HUES64 (cell line): ENCODE results near the gene ZNF136.

ENCODE experiments used
- H3K27ac ChIP-seq: 2 replicates; pipeline ENCODE4 v1.7.0; 2013; ENCODE audit warnings: low read depth, low read length, inconsistent platforms
- H3K27me3 ChIP-seq: 2 replicates; pipeline ENCODE4 v1.6.1; 2013; ENCODE audit warnings: mild to moderate bottlenecking, low read length; ENCODE audit not compliant: insufficient read depth
- H3K36me3 ChIP-seq: 2 replicates; pipeline ENCODE4 v1.6.1; 2013; ENCODE audit warnings: mild to moderate bottlenecking, low read length; ENCODE audit not compliant: insufficient read depth
- H3K4me1 ChIP-seq: 2 replicates; pipeline ENCODE4 v1.6.1; 2013; ENCODE audit warnings: mild to moderate bottlenecking, low read length, moderate library complexity; ENCODE audit not compliant: insufficient read depth
- H3K4me3 ChIP-seq: 2 replicates; pipeline ENCODE4 v1.5.1; 2013; ENCODE audit warnings: mild to moderate bottlenecking, low read length, moderate library complexity
- H3K9ac ChIP-seq: 2 replicates; pipeline ENCODE4 v1.6.1; 2013; ENCODE audit warnings: mild to moderate bottlenecking, low read depth, low read length
- H3K9me3 ChIP-seq: 2 replicates; pipeline ENCODE4 v1.6.1; 2013; ENCODE audit warnings: low read depth, low read length; ENCODE audit not compliant: insufficient read depth
- WGBS: fragments of 150-250, 120-280 bp; methylation state at CpG from one replicate; pipeline ENCODE4 v1.1.7; 2013; ENCODE audit warnings: missing lambda C conversion rate; 5-methylcytosine and 5-hydroxymethylcytosine counted together

The ZNF136 gene

GRCh38 chr19:12198136-12198535 is 35.2 kb downstream of the ZNF136 start:
- Histone ChIP-seq H3K4me3 (no peak overlapping the region), H3K9me3 (peaks cover 34% of the 10 kb centered on the region), H3K9ac (no peak overlapping the region), H3K27me3 (no peaks in the 10 kb centered on the region), H3K36me3 (no peaks in the 10 kb centered on the region), H3K27ac (no peak overlapping the region), H3K4me1 (no peaks in the 10 kb centered on the region)

GRCh38 chr19:12199757-12200419 is 37.0 kb downstream of the ZNF136 start:
- Histone ChIP-seq H3K9me3 (peaks cover 34% of the 10 kb centered on the region), H3K36me3 (no peaks in the 10 kb centered on the region; the same call in 1 of the 2 replicates), H3K9ac (no peak overlapping the region), H3K4me1 (no peaks in the 10 kb centered on the region), H3K4me3 (no peak overlapping the region), H3K27me3 (no peaks in the 10 kb centered on the region), H3K27ac (no peak overlapping the region)
- 85% methylated on average over 3 of the region's 3 CpGs for WGBS

- Histone ChIP-seq H3K9ac (no peak overlapping the region), H3K4me1 (no peaks in the 10 kb centered on the region), H3K4me3 (no peak overlapping the region), H3K36me3 (no peaks in the 10 kb centered on the region; the same call in 1 of the 2 replicates), H3K27me3 (no peaks in the 10 kb centered on the region), H3K9me3 (peaks cover 45% of the 10 kb centered on the region), H3K27ac (no peak overlapping the region)
- 84% methylated on average over 4 of the region's 4 CpGs for WGBS
Observed at GRCh38 chr19:12202250-12202649, 39.4 kb downstream of the ZNF136 start.

GRCh38 chr19:12205296-12205695 is 42.4 kb downstream of the ZNF136 start:
- Histone ChIP-seq H3K4me1 (no peaks in the 10 kb centered on the region), H3K9ac (no peak overlapping the region), H3K4me3 (no peak overlapping the region), H3K9me3 (peaks cover 50% of the 10 kb centered on the region), H3K27me3 (no peaks in the 10 kb centered on the region), H3K27ac (no peak overlapping the region), H3K36me3 (peaks cover 6% of the 10 kb centered on the region; the same call in 1 of the 2 replicates)
- 93% methylated on average over 4 of the region's 4 CpGs for WGBS

GRCh38 chr19:12208221-12208620 is 45.3 kb downstream of the ZNF136 start:
- H3K9me3 ChIP-seq: peaks cover 70% of the 10 kb centered on the region
- no peak overlapping the region for H3K27ac ChIP-seq

GRCh38 chr19:12217332-12217731 is 54.4 kb downstream of the ZNF136 start:
- H3K9ac ChIP-seq: no peak overlapping the region
- no peak overlapping the region for H3K4me3 ChIP-seq
- H3K9me3 ChIP-seq: peaks cover 76% of the 10 kb centered on the region
- no peaks in the 10 kb centered on the region for H3K27me3 ChIP-seq
- no peak overlapping the region for H3K27ac ChIP-seq
- H3K4me1 ChIP-seq: no peaks in the 10 kb centered on the region
- no peaks in the 10 kb centered on the region for H3K36me3 ChIP-seq

More at GRCh38 chr19:12208221-12208620, 45.3 kb downstream of the ZNF136 start:
- Histone ChIP-seq H3K4me3 (no peak overlapping the region), H3K36me3 (peaks cover 6% of the 10 kb centered on the region; the same call in 1 of the 2 replicates), H3K4me1 (no peaks in the 10 kb centered on the region), H3K9ac (no peak overlapping the region), H3K27me3 (no peaks in the 10 kb centered on the region)
- no CpG with 5 or more reads among the region's 2 CpGs for WGBS

- no peak overlapping the region for H3K4me3 ChIP-seq
- no peak overlapping the region for H3K9ac ChIP-seq
- H3K27ac ChIP-seq: no peak overlapping the region
- WGBS: 93% methylated on average over 1 of the region's 1 CpG
- H3K9me3 ChIP-seq: peaks cover 71% of the 10 kb centered on the region
- no peaks in the 10 kb centered on the region for H3K4me1 ChIP-seq
- no peaks in the 10 kb centered on the region for H3K36me3 ChIP-seq
- no peaks in the 10 kb centered on the region for H3K27me3 ChIP-seq
Observed at GRCh38 chr19:12222980-12223630, 60.2 kb downstream of the ZNF136 start.

GRCh38 chr19:12224676-12225075 is 61.8 kb downstream of the ZNF136 start:
- WGBS: 89% methylated on average over 6 of the region's 6 CpGs
- Histone ChIP-seq H3K9me3 (peaks cover 71% of the 10 kb centered on the region), H3K27ac (no peak overlapping the region), H3K4me1 (no peaks in the 10 kb centered on the region), H3K9ac (no peak overlapping the region), H3K4me3 (no peak overlapping the region), H3K27me3 (no peaks in the 10 kb centered on the region), H3K36me3 (no peaks in the 10 kb centered on the region)

GRCh38 chr19:12229990-12230389 is 67.1 kb downstream of the ZNF136 start:
- Histone ChIP-seq H3K9me3 (peaks cover 65% of the 10 kb centered on the region), H3K9ac (no peak overlapping the region), H3K27ac (no peak overlapping the region), H3K4me3 (no peak overlapping the region), H3K4me1 (no peaks in the 10 kb centered on the region), H3K27me3 (no peaks in the 10 kb centered on the region), H3K36me3 (no peaks in the 10 kb centered on the region)
- 89% methylated on average over 3 of the region's 3 CpGs for WGBS

GRCh38 chr19:12230751-12231733 is 68.1 kb downstream of the ZNF136 start:
- Histone ChIP-seq H3K9me3 (peaks cover 63% of the 10 kb centered on the region), H3K9ac (no peak overlapping the region), H3K4me3 (no peak overlapping the region), H3K36me3 (no peaks in the 10 kb centered on the region), H3K27me3 (no peaks in the 10 kb centered on the region), H3K27ac (no peak overlapping the region), H3K4me1 (no peaks in the 10 kb centered on the region)
- WGBS: 82% methylated on average over 5 of the region's 6 CpGs

GRCh38 chr19:12232961-12233360 is 70.1 kb downstream of the ZNF136 start:
- H3K9ac ChIP-seq: no peak overlapping the region
- 94% methylated on average over 3 of the region's 3 CpGs for WGBS
- no peaks in the 10 kb centered on the region for H3K36me3 ChIP-seq
- no peaks in the 10 kb centered on the region for H3K4me1 ChIP-seq
- peaks cover 58% of the 10 kb centered on the region for H3K9me3 ChIP-seq
- no peaks in the 10 kb centered on the region for H3K27me3 ChIP-seq
- H3K27ac ChIP-seq: no peak overlapping the region
- no peak overlapping the region for H3K4me3 ChIP-seq
